GM12892 (cell line): ENCODE data around the gene THADA.

ENCODE experiments used
- POLR2A ChIP-seq: IDR thresholded peaks from 2 replicates; pipeline ENCODE4 v1.6.1; 2011; ENCODE audit warnings: low read depth, low read length, control low read depth
- POLR2AphosphoS5 ChIP-seq: IDR thresholded peaks from 2 replicates; pipeline ENCODE4 v1.6.1; 2011; ENCODE audit warnings: low read depth, low read length, control low read depth
- TAF1 ChIP-seq: IDR thresholded peaks from 2 replicates; pipeline ENCODE4 v1.6.1; 2011; ENCODE audit warnings: low read depth, mild to moderate bottlenecking, control low read depth, low read length, borderline replicate concordance

- TF ChIP-seq POLR2A (no peak), POLR2AphosphoS5 (no peak), TAF1 (no peak)
These were observed 207.5 kb downstream of the THADA start for GRCh38 chr2:43388371-43388770.
